Ishikawa (cell line): ENCODE measurements around the gene TMEM132E.

Experiments
- CEBPB ChIP-seq: IDR thresholded peaks from 2 replicates; pipeline ENCODE4 v1.6.1; 2012
- CREB1 ChIP-seq: IDR thresholded peaks from 2 replicates; pipeline ENCODE4 v1.6.1; 2012; ENCODE audit warnings: low read depth
- EGR1 ChIP-seq: IDR thresholded peaks from 2 replicates; pipeline ENCODE4 v1.6.1; 2012
- EP300 ChIP-seq: IDR thresholded peaks from 2 replicates; pipeline ENCODE4 v1.6.1; 2012; ENCODE audit warnings: borderline replicate concordance
- FOXM1 ChIP-seq: IDR thresholded peaks from 2 replicates; pipeline ENCODE4 v1.6.1; 2012; ENCODE audit warnings: low read depth, borderline replicate concordance
- MAX ChIP-seq: IDR thresholded peaks from 2 replicates; pipeline ENCODE4 v1.6.1; 2012
- NFIC ChIP-seq: IDR thresholded peaks from 2 replicates; pipeline ENCODE4 v1.6.1; 2012
- RAD21 ChIP-seq: IDR thresholded peaks from 2 replicates; pipeline ENCODE4 v1.6.1; 2012; ENCODE audit warnings: low read depth
- REST ChIP-seq: IDR thresholded peaks from 2 replicates; pipeline ENCODE4 v1.6.1; 2012; ENCODE audit warnings: low read depth, mild to moderate bottlenecking
- TAF1 ChIP-seq: IDR thresholded peaks from 2 replicates; pipeline ENCODE4 v1.6.1; 2012; ENCODE audit warnings: low read depth, mild to moderate bottlenecking
- TCF12 ChIP-seq: IDR thresholded peaks from 2 replicates; pipeline ENCODE4 v1.6.1; 2012; ENCODE audit warnings: low read depth
- TEAD4 ChIP-seq: IDR thresholded peaks from 2 replicates; pipeline ENCODE4 v1.6.1; 2012
- USF1 ChIP-seq: IDR thresholded peaks from 2 replicates; pipeline ENCODE4 v1.6.1; 2012
- YY1 ChIP-seq: IDR thresholded peaks from 2 replicates; pipeline ENCODE4 v1.6.1; 2012; ENCODE audit warnings: low read depth
- ZBTB7A ChIP-seq: IDR thresholded peaks from 2 replicates; pipeline ENCODE4 v1.6.1; 2012; ENCODE audit warnings: low read depth

The TMEM132E gene

GRCh38 chr17:34637041-34637547 is 57.7 kb downstream of the TMEM132E start:
- TF ChIP-seq USF1 (no peak), YY1 (no peak), RAD21 (no peak), NFIC (no peak), MAX (no peak), TCF12 (no peak), EP300 (no peak), CEBPB (no peak), TEAD4 (no peak), FOXM1 (no peak), REST (no peak), CREB1 (no peak), TAF1 (no peak), ZBTB7A (no peak), EGR1 (no peak)

GRCh38 chr17:34637548-34638525 is 58.5 kb downstream of the TMEM132E start:
- TF ChIP-seq TAF1, result no peak
- no peak for TF ChIP-seq NFIC
- TF ChIP-seq ZBTB7A, result no peak
- no peak for TF ChIP-seq EP300
- TF ChIP-seq RAD21, result peak; percentile 66
- no peak for TF ChIP-seq USF1
- TF ChIP-seq YY1, result 0 out of 2 replicates have a peak, but pooled peaks have one; percentile 23
- no peak for TF ChIP-seq EGR1
- TF ChIP-seq MAX, result no peak
- TF ChIP-seq TCF12, result no peak
- TF ChIP-seq CEBPB, result no peak
- TF ChIP-seq REST, result no peak

- TF ChIP-seq TEAD4 (no peak), YY1 (no peak), FOXM1 (no peak), CREB1 (no peak), REST (no peak), USF1 (no peak), NFIC (no peak), EGR1 (no peak), CEBPB (no peak)
Measured at GRCh38 chr17:34638526-34639260, 59.3 kb downstream of the TMEM132E start.
